ES-I3 (cell line): ENCODE measurements around the gene DNASE2.

Source experiments
- H3K36me3 ChIP-seq: 2 replicates; pipeline ENCODE4 v1.6.1; 2013; ENCODE audit warnings: mild to moderate bottlenecking, low read length, control low read depth, moderate library complexity; ENCODE audit not compliant: insufficient read depth
- H3K4me1 ChIP-seq: 2 replicates; pipeline ENCODE4 v1.6.1; 2013; ENCODE audit warnings: mild to moderate bottlenecking, control low read depth, low read length; ENCODE audit not compliant: insufficient read depth
- H3K9ac ChIP-seq: 2 replicates; pipeline ENCODE4 v1.6.1; 2013; ENCODE audit warnings: low read depth, mild to moderate bottlenecking, low read length, moderate library complexity
- H3K9me3 ChIP-seq: 2 replicates; pipeline ENCODE4 v1.6.1; 2013; ENCODE audit warnings: mild to moderate bottlenecking, low read length, moderate library complexity; ENCODE audit not compliant: control insufficient read depth, insufficient read depth

Gene DNASE2

GRCh38 chr19:12838182-12838885 lies 42.9 kb downstream of the DNASE2 start, which contains the start of gene MAST1:
Gene MAST1 (plus strand): TSS chr19:12838515. CDS start chr19:12838573, 58 bp downstream.
- H3K36me3 ChIP-seq: no peaks in the 10 kb centered on the region
- peak within 1 kb of the TSS; percentile 52; the same call in 1 of the 2 replicates for H3K9ac ChIP-seq
- H3K4me1 ChIP-seq: peaks cover 9% of the 10 kb centered on the region
- no peaks in the 10 kb centered on the region for H3K9me3 ChIP-seq

- Histone ChIP-seq H3K9ac (no peak overlapping the region), H3K9me3 (no peaks in the 10 kb centered on the region), H3K4me1 (peaks cover 9% of the 10 kb centered on the region), H3K36me3 (no peaks in the 10 kb centered on the region)
Measured at GRCh38 chr19:12837225-12837624, 44.0 kb downstream of the DNASE2 start.

GRCh38 chr19:12836529-12836863 lies 44.8 kb downstream of the DNASE2 start:
- Histone ChIP-seq H3K9ac (no peak overlapping the region), H3K4me1 (peaks cover 9% of the 10 kb centered on the region), H3K9me3 (no peaks in the 10 kb centered on the region), H3K36me3 (no peaks in the 10 kb centered on the region)

GRCh38 chr19:12834976-12835757 lies 46.1 kb downstream of the DNASE2 start:
- H3K36me3 ChIP-seq: no peaks in the 10 kb centered on the region
- H3K9me3 ChIP-seq: no peaks in the 10 kb centered on the region
- peaks cover 9% of the 10 kb centered on the region for H3K4me1 ChIP-seq
- H3K9ac ChIP-seq: peak overlapping the region; percentile 64; the same call in 1 of the 2 replicates

- Histone ChIP-seq H3K4me1 (peaks cover 5% of the 10 kb centered on the region), H3K36me3 (no peaks in the 10 kb centered on the region), H3K9me3 (no peaks in the 10 kb centered on the region), H3K9ac (peak within 1 kb of the TSS; percentile 64)
Measured at GRCh38 chr19:12834566-12834943, 46.7 kb downstream of the DNASE2 start, which contains the start of gene RTBDN. Gene RTBDN (minus strand): TSS chr19:12834579. CDS start chr19:12829979, 4,600 bp downstream.

GRCh38 chr19:12833738-12834565 lies 47.3 kb downstream of the DNASE2 start:
- no peaks in the 10 kb centered on the region for H3K9me3 ChIP-seq
- peak overlapping the region; percentile 64 for H3K9ac ChIP-seq
- H3K36me3 ChIP-seq: no peaks in the 10 kb centered on the region
- H3K4me1 ChIP-seq: peaks cover 5% of the 10 kb centered on the region

GRCh38 chr19:12833418-12833737 lies 47.9 kb downstream of the DNASE2 start:
- H3K9me3 ChIP-seq: no peaks in the 10 kb centered on the region
- H3K9ac ChIP-seq: no peak overlapping the region
- H3K36me3 ChIP-seq: no peaks in the 10 kb centered on the region
- peaks cover 5% of the 10 kb centered on the region for H3K4me1 ChIP-seq

- H3K9ac ChIP-seq: peak overlapping the region; percentile 48; the same call in 1 of the 2 replicates
Measured at GRCh38 chr19:12828494-12828893, 52.8 kb downstream of the DNASE2 start.

GRCh38 chr19:12825254-12826131 lies 55.8 kb downstream of the DNASE2 start:
- H3K9me3 ChIP-seq: no peaks in the 10 kb centered on the region
- H3K4me1 ChIP-seq: no peaks in the 10 kb centered on the region
- H3K9ac ChIP-seq: peak overlapping the region; percentile 48
- H3K36me3 ChIP-seq: no peaks in the 10 kb centered on the region

More at GRCh38 chr19:12828494-12828893, 52.8 kb downstream of the DNASE2 start:
- Histone ChIP-seq H3K9me3 (no peaks in the 10 kb centered on the region), H3K36me3 (no peaks in the 10 kb centered on the region), H3K4me1 (no peaks in the 10 kb centered on the region)
